Measurements from ENCODE around the gene GATAD2A.
"Not testable (repeated sequence)": the region's sequence is repeated elsewhere in the genome, so short reads cannot be mapped to it uniquely, and the experiment has no call there.

Gene GATAD2A

DNA sequence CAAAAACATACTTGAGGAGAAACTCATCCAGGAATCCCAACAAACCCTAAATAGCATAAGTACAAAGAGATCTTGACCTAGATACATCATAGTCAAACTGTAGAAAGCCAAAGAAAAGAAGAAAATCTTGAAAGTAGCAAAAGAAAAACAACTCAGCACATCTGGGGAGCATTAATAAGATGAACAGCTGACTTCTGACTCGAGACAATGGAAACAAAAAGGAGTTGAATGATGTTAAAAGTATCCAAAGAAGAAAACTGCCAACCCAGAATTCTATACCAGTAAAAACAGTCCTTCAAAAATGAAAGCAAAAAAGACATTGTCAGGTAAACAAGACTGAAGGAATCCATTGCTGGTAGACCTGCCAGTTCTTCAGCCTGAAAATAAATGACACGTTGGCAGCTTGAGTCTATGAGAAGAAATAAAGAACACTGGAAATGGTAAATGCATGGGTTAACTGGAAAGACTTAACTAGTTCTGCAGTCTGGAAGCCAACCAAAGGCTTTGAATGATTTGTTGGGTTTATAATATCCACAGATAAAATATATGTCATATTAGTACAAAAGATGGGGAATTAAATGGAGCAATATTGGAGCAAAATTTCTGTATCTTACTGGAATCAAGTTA, 63.1 kb downstream of the GATAD2A start:
- no peak for DNase-seq

GRCh38 chr19:19470579-19470978, 65.1 kb downstream of the GATAD2A start:
- DNase-seq: no peak

DNA sequence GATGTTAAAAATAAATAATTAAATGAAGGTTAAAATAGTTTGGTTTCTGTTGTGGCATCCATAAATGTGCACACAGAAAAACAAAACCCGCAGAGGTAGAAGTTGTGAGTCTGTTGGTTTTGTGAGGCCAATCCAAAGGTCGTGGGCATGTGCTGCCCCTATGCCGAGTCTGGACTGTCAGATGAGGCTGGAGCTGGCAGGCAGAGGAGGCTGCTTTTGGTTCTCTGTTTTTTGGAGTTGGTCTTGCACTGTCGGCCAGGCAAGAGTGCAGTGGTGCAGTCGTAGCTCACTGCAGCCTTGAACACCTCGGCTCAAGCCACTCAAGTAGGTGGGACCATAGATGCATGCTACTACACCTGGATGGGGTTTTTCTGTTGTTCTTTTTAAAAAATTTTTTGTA, 66.2 kb downstream of the GATAD2A start:
- no peak for DNase-seq

DNA sequence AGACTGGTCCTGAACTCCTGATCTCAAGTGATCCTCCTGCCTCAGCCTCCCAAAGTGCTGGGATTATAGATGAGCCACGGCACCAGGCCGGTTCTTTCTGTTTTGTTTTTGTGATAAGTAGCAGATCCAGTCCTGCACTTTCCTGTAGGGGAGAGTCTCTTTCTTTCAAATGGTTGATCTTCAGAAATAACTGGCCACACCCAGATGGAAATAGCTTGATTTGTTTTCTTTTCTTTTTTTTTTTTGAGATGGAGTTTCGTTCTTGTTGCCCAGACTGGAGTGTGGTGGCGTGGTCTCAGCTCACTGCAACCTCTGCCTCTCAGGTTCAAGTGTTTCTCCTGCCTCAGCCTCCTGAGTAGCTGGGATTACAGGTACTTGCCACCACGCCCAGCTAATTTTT, 66.6 kb downstream of the GATAD2A start:
- DNase-seq: not testable (repeated sequence)

DNA sequence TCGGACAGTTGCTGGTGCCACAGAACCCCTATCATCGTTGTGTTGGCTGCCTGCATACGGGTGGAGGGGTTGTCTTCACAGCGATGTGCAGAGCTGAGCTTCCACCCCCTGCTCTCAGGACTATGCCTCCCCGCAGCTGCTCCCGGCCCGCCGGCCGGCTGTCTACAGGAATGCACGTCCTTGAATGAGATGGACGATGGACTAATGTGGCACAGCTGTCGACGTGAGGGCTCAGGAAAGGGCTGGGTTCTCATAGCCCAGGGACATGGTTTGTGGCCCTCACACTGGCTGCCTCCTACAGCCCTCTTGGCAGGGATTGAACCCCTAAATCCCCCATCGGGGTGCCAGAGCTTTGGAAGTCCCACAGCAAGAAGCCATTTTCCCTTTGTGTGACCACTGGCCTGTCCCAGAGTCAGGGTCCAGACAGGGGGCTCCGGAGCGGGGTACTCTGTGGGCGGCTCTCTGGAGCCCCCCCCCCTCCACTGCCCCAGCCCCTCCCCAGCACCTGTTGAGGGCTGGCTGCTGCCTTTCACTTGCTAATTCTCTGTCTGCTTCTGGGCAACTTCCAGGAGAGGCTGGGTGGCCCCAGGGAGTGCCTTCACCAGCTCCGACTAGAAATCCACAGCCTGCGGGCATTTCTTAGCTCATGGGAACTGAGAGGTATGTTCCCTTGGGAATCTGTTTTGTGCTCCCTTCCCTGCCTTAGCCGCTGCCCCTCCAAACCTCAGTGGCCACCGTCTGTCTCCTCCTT, 69.7 kb downstream of the GATAD2A start:
- no peak for DNase-seq

- peak; percentile 30 for DNase-seq
Observed at GRCh38 chr19:19475849-19476828, 70.7 kb downstream of the GATAD2A start.

- no peak for DNase-seq
Observed at GRCh38 chr19:19477705-19478383, 72.4 kb downstream of the GATAD2A start.

GRCh38 chr19:19480688-19481087, 75.2 kb downstream of the GATAD2A start:
- DNase-seq: no peak

GRCh38 chr19:19482809-19483596, 77.5 kb downstream of the GATAD2A start:
- no peak for DNase-seq

DNA sequence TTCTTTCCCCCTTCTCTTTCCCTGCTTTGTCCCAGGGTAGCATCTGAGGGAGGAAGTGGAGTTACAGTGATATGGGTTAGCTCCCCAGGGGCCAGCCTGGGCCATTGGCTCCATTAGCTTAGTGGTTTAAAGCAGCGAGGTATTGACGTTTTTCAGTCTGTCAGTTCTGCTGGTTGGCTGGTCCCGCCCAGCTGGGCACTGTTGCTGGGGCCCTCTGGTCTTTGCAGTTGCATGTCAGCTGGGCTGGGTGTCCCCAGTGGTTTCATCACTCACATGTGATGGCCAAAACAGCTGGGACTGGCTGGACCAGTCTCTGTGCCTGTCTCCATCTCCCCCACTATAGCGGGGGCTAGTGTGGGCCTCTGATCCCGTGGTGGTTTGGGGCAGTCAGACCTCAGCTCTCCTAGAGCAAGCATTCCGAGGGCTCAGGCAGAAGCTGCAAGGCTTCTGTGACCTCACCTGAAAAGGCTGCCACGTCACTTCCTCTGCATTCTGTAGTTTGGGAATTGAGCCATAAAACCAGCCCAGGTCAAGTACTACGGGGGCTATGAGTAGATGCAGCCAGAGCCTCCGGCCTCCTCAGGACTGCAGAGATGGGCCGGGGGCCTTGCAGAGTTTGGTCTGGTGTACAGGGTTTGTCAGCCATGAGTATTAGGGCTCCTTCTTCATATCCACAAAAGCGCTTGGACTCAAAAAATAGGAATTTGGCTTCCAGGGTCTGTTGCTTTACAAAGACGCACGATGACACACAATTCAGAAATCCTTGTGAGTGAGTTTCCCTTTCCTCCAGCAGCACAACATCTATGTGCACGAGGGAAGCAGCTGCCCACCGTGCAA, 79.9 kb downstream of the GATAD2A start:
- DNase-seq: no peak

GRCh38 chr19:19485998-19486290, 80.5 kb downstream of the GATAD2A start:
- no peak for DNase-seq

DNA sequence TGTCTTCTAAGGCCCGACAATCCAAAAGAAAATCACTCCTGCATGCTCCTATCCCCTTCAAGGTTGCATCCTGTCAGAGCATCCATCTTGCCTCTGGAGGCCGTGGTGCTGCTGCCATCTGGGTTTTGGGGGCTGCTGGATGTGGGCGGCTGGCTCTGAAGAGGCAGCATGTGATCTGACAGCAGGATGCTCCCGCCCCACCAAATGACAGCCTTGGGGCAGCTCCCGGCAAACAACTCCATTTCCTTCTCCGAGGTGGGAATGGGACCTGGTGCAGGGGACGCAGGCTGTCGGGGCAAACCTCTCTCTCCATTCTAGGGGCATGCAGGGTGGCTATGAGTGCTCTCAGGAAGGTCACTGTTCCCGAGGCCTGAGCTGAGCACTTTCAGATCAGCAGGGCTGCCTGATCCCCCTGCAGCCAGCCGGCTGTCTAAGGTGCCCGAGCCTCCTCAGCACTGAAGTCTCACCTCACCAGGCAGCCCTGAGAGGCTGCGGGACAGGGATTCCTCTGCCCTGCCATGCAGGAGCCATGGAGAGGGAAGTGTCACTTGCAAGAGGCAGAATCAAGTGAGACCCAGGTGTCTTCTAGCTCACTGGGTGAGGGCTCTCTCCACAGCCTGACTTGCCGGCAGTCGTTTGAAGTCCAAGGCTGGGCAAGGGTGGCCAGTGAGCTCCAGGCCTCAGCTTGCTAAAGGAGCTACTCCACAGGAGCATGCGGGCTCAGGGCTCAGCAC, 81.0 kb downstream of the GATAD2A start:
- no peak for DNase-seq

- no peak for DNase-seq
Observed at GRCh38 chr19:19487077-19487949, 81.8 kb downstream of the GATAD2A start.

DNA sequence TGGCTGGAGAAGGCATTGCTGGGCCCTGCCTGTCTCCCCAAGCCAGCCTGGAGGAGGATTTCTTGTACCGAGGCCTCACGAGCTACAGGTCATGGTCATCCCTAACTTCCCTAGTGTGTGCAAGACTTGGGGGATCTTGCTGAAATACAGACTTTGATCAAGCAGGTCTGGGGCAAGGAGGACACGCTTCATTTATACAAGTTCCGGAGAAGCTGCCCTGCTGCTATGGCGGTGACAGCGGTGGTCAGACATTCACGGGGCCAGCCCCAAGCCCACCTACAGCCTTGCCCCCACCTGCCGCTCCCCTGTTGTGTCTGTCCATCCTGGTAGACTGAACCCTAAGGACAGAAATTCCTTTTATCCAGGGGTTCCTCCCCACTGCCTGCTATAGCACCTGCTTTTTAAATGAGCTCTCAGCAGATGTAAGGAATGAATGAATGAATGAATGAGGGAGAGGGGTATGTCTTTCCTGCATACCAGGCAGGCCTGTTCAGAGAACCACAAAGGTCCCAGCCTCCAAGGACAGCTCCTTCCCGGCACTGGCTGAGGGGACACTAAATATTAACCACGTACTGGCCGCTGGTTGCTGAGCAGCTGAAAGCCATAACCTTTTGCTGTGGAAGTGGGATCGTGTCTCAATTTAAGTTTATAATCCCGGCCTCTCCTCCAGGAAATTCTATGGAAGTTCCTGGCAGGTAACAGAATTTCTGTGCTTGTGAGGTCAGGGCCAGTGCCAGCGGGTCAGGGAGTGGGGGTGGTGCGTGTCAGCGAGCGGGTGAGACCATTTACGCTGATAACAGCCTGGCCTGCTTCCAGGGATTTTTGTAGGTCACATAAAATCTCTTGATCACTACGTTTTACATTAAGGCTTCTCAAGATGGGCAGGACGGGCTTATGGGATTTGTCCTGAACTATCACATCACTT, 82.7 kb downstream of the GATAD2A start:
- DNase-seq: no peak

DNA sequence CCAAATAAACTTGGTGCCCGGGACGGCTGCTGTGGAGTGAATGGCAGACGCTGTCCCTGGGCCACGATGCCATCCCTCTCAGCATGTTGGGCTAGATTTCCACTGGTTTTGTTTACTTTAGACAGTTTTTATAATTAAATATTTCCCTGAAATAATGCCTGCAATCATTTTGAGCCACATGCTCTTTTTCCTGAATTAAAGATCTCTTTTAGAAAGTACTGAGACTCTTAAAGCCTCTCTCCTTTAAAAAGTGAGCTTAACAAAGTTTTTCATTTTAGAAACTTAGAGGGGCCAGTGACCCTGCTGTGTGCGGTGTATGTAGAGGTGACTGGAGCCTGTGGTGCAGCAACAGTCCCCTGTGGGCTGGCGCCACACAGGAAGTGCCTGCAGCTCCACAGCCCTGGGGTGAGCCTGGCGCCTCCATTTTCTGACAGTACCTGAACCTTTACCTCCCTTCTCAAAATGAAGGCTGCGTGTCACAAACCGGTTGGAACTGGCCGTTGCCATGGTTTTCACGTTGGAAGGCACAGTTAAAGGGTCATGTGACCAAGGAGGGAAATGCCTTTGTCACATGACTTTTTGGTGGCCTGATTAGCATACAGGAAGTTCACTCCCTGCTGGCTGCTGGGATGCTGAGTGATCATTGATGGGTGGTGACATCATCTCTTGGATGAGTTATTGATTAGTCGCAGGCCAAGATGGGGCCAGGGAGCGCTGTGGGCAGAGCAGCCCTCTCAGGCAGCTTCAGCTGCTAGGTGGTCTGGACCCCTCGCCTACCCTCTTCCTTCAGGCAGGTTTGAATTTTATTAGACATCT, 83.6 kb downstream of the GATAD2A start:
- DNase-seq: peak; percentile 90

DNA sequence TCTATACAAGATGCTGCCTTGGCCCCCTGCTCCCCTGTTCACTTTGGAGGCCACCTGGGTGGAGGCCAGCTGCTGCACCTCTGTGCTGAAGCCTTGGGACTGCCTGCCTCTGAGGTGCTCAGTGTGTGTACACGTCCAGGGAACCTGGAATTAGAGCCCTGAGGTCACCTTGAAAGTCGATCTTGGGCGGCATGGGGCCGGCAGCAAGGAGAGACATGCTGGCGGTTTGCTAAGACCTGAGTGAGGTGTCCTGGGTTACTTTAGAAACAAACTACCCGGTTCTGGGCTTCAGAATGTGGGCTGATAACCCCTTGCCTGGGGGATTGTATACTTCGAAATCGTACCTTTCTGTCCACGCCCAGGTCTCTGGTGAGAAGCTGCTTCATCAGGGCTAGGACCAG, 84.3 kb downstream of the GATAD2A start:
- DNase-seq: peak; percentile 23

- peak; percentile 88 for DNase-seq
Observed at GRCh38 chr19:19490214-19490968, 84.9 kb downstream of the GATAD2A start.

All from CD4-positive, alpha-beta T cell treated with Interleukin-17A for 4 hours (primary cell).